BJ (cell line): Measurements from ENCODE around the gene CUTA. TPM values are rescaled to one million over a fixed set of nuclear protein-coding genes. Genes with fewer than 3 reads are reported as not detected.

ENCODE experiments used
- CTCF ChIA-PET: fragments of 350-600 bp; formaldehyde crosslinking; extraction: SDS; loops from one replicate; lab custom pipeline; 2021; ENCODE audit warnings: antibody characterized with exemption, inconsistent platforms; lab: Yijun Ruan, JAX
- POLR2A ChIA-PET: fragments of 300-600 bp; sonication (Branson Sonifier 250); formaldehyde crosslinking; extraction: SDS; loops from one replicate; lab custom pipeline; 2021; ENCODE audit warnings: antibody characterized with exemption; lab: Charles Lee
- DNase-seq: peaks from one replicate; pipeline ENCODE4 v3.0.0-alpha.2; 2011; ENCODE audit warnings: low read depth
- H3K27me3 ChIP-seq: 2 replicates; pipeline ENCODE4 v1.6.0; 2011; ENCODE audit warnings: low read length; ENCODE audit not compliant: control insufficient read depth, insufficient read depth
- H3K36me3 ChIP-seq: 2 replicates; pipeline ENCODE4 v1.5.1; 2011; ENCODE audit warnings: low read length; ENCODE audit not compliant: control insufficient read depth, insufficient read depth
- H3K4me3 ChIP-seq: 2 replicates; pipeline ENCODE4 v1.5.1; 2011; ENCODE audit warnings: low read depth, mild to moderate bottlenecking, control low read depth, low read length
- polyA plus RNA-seq: library from polyadenylated mRNA; depleted of rRNA; stranded (reverse); fragments of >200 nt; gene quantifications from 2 replicates; pipeline ENCODE4 v1.2.3, GENCODE V29; 2011
- TF ChIP-seq, protein P1 (sequence below): IDR thresholded peaks from 2 replicates; pipeline ENCODE4 v1.5.1; 2011; ENCODE audit warnings: low read depth, mild to moderate bottlenecking, control low read depth, inconsistent platforms, low read length, moderate library complexity; ENCODE audit not compliant: insufficient read depth

Gene CUTA
- polyA plus RNA-seq, 1 experiment, result 369 TPM

- Histone ChIP-seq H3K4me3 (peak overlapping the region; percentile 46), H3K27me3 (no peaks in the 10 kb centered on the region), H3K36me3 (peaks cover 6% of the 10 kb centered on the region)
- DNase-seq, result no peak
- TF ChIP-seq, protein P1, sequence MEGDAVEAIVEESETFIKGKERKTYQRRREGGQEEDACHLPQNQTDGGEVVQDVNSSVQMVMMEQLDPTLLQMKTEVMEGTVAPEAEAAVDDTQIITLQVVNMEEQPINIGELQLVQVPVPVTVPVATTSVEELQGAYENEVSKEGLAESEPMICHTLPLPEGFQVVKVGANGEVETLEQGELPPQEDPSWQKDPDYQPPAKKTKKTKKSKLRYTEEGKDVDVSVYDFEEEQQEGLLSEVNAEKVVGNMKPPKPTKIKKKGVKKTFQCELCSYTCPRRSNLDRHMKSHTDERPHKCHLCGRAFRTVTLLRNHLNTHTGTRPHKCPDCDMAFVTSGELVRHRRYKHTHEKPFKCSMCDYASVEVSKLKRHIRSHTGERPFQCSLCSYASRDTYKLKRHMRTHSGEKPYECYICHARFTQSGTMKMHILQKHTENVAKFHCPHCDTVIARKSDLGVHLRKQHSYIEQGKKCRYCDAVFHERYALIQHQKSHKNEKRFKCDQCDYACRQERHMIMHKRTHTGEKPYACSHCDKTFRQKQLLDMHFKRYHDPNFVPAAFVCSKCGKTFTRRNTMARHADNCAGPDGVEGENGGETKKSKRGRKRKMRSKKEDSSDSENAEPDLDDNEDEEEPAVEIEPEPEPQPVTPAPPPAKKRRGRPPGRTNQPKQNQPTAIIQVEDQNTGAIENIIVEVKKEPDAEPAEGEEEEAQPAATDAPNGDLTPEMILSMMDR, result no peak
- CTCF ChIA-PET, result interaction anchor here (0.7 kb wide), 1 partner anchor 30 kb away, joined by 3 read pairs; no protein-coding TSS in a partner anchor
- POLR2A ChIA-PET, result no interaction called here
These were observed 2.8 kb upstream of the CUTA start for GRCh38 chr6:33420491-33421343.

DNA sequence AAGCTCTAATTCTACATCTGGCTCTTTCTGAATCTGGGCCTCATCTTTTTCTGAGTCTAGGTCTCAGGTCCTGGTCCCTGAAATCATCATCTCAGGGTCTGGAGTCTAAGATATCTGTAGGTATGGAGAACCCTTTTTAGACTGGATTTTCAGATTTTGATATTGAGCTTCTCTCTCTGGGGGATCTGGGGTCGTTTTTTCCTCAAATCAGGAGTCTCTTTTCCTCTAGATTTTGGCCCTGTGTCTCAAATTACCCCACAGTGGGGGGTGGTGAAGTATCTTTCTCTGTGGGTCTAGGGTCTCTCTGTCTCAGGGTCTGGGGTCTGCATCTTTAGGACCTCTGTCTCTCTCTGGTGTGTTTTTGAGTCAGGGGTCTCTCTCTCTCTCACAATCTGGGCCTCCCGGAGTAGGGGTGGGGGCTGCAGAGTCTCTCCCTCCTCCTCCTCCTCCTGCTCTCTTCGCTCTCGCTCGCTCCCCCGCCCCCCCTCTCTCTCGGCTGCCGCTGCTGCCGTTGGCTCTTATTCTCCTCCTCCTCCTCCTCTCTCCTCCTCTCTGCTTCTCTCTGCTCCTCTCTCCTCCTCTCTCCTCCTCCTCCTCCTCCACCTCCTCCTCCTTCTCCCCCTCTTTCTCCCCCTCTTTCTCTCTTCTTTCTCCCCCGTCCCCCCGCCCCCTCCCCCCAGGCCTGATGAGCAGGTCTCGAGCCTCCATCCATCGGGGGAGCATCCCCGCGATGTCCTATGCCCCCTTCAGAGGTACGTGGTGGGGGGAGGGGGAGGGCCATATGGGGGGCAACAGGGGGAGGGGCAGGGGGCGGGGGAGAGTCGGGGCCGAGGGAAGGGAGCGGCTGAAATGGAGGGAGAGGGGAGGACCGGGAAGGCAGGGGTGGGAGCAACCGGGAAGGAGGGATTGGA lies 1.9 kb upstream of the CUTA start, which contains the start of gene SYNGAP1:
Gene SYNGAP1 (plus strand): TSS at position 486 of the 911 bp plus-strand sequence. CDS start 200 bp downstream, at position 686.
- ChIA-PET CTCF (interaction anchor here (0.7 kb wide), 1 partner anchor 29 kb away, joined by 3 read pairs; no protein-coding TSS in a partner anchor), POLR2A (no interaction called here)
- Histone ChIP-seq H3K4me3 (peak within 1 kb of the TSS; percentile 46), H3K27me3 (no peaks in the 10 kb centered on the region), H3K36me3 (peaks cover 14% of the 10 kb centered on the region)
- TF ChIP-seq, protein P1, result no peak
- DNase-seq, result no peak

- ChIA-PET POLR2A (interaction anchor here (0.7 kb wide), 1 partner anchor 35 kb away, joined by 3 read pairs; the partner anchor contains the start of gene ZBTB9), CTCF (interaction anchor here (1.2 kb wide), 1 partner anchor 12 kb away, joined by 6 read pairs; no protein-coding TSS in a partner anchor)
- no peaks in the 10 kb centered on the region for H3K27me3 ChIP-seq
- DNase-seq, result no peak
- peak overlapping the region; percentile 31 for H3K4me3 ChIP-seq
- TF ChIP-seq, protein P1, result no peak
- H3K36me3 ChIP-seq, result peaks cover 18% of the 10 kb centered on the region
These were observed 884 bp upstream of the CUTA start for GRCh38 chr6:33418690-33419291.

DNA sequence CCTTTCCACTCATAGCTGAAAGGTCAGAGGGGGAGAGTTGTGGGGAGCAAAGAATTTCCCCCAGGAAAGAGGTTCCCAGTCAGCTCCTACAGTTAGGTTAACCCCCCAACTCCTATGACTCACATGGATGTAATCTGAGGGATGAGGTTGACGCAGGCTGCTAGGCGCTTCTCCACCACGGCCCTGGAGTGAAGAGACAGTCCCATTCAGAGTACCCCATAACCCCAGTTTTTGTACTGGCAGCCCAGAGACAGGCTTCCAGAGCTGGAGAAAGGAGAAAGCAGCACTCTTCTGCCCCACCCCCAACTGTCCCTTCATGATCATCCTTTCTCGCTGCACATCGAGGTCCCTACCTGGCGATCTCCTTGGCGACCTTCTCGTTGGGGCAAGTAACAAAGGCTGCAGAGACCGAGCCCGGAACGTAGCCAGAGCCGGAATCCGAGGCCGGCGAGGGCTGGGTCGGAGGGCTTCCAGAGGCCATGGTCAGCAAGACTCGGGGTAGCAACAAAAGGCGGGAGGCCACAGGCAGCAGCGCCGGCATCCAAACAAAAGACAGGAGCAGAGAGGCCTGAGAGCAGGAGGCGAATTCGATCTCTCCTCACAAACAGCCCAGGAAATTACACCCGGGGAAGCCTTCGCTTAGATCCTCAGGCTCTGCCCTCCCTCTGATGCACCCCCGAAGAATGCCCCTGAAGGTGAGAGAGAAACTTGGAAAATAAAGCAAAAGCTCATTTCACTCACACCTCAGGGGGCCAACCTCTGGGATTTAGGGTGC lies 592 bp downstream of the CUTA start:
- CTCF ChIA-PET, result interaction anchor here (0.6 to 1.5 kb wide), 4 partner anchors 8 to 217 kb away, joined by 3 to 6 read pairs (median 4); no protein-coding TSS in a partner anchor
- peaks cover 25% of the 10 kb centered on the region for H3K36me3 ChIP-seq
- POLR2A ChIA-PET, result interaction anchor here (0.6 kb wide), 1 partner anchor 119 kb away, joined by 3 read pairs; no protein-coding TSS in a partner anchor

More for the DNA sequence above, 592 bp downstream of the CUTA start:
- Histone ChIP-seq H3K27me3 (no peaks in the 10 kb centered on the region), H3K4me3 (peak overlapping the region; percentile 81)
- TF ChIP-seq, protein P1, result no peak
- DNase-seq, result peak; percentile 56
